Measurements from ENCODE around the gene S1PR4.
"Not testable (repeated sequence)": the region's sequence is repeated elsewhere in the genome, so short reads cannot be mapped to it uniquely, and the experiment has no call there.

Gene S1PR4

GRCh38 chr19:3161453-3161852, 17.1 kb upstream of the S1PR4 start:
- TF ChIP-seq ZNF274 (IDR thresholded peaks at IDR 0.05; ENCODE audit: low read depth, low read length) = no peak
- no peak overlapping the region for H3K4me3 ChIP-seq (ENCODE audit: low read length)

- H3K4me3 ChIP-seq (ENCODE audit: low read length) = no peak overlapping the region
- no peak for TF ChIP-seq ZNF274 (IDR thresholded peaks at IDR 0.05; ENCODE audit: low read depth, low read length)
These were observed 15.9 kb upstream of the S1PR4 start for GRCh38 chr19:3162418-3163229.

- TF ChIP-seq ZNF274 (IDR thresholded peaks at IDR 0.05; ENCODE audit: low read depth, low read length) = no peak
- no peak overlapping the region for H3K4me3 ChIP-seq (ENCODE audit: low read length)
These were observed 15.2 kb upstream of the S1PR4 start for GRCh38 chr19:3163230-3163886.

GRCh38 chr19:3163943-3164342, 14.6 kb upstream of the S1PR4 start:
- H3K4me3 ChIP-seq (ENCODE audit: low read length) = no peak overlapping the region
- no peak for TF ChIP-seq ZNF274 (IDR thresholded peaks at IDR 0.05; ENCODE audit: low read depth, low read length)

- TF ChIP-seq ZNF274 (IDR thresholded peaks at IDR 0.05; ENCODE audit: low read depth, low read length) = no peak
These were observed 10.9 kb upstream of the S1PR4 start for GRCh38 chr19:3167533-3168272.

GRCh38 chr19:3171894-3172672, 6.5 kb upstream of the S1PR4 start:
- no peak for TF ChIP-seq ZNF274 (IDR thresholded peaks at IDR 0.05; ENCODE audit: low read depth, low read length)
- no peak overlapping the region for H3K4me3 ChIP-seq (ENCODE audit: low read length)

More at GRCh38 chr19:3167533-3168272, 10.9 kb upstream of the S1PR4 start:
- no peak overlapping the region for H3K4me3 ChIP-seq (ENCODE audit: low read length)

GRCh38 chr19:3172673-3173000, 5.9 kb upstream of the S1PR4 start:
- not testable (repeated sequence) for H3K4me3 ChIP-seq (ENCODE audit: low read length)

- no peak for TF ChIP-seq ZNF274 (IDR thresholded peaks at IDR 0.05; ENCODE audit: low read depth, low read length)
- H3K4me3 ChIP-seq (ENCODE audit: low read length) = peak overlapping the region; percentile 5; the same call in 1 of the 2 replicates
These were observed 2.5 kb upstream of the S1PR4 start for GRCh38 chr19:3175781-3176714.

- no peak for TF ChIP-seq ZNF274 (IDR thresholded peaks at IDR 0.05; ENCODE audit: low read depth, low read length)
These were observed 1.7 kb upstream of the S1PR4 start for GRCh38 chr19:3176715-3177501.

GRCh38 chr19:3178973-3179738, 587 bp downstream of the S1PR4 start:
- H3K4me3 ChIP-seq (ENCODE audit: low read length) = peak overlapping the region; percentile 66; the same call in 1 of the 2 replicates
- TF ChIP-seq ZNF274 (IDR thresholded peaks at IDR 0.05; ENCODE audit: low read depth, low read length) = no peak

More at GRCh38 chr19:3176715-3177501, 1.7 kb upstream of the S1PR4 start:
- peak overlapping the region; percentile 5; the same call in 1 of the 2 replicates for H3K4me3 ChIP-seq (ENCODE audit: low read length)

- peak overlapping the region; percentile 66; the same call in 1 of the 2 replicates for H3K4me3 ChIP-seq (ENCODE audit: low read length)
- TF ChIP-seq ZNF274 (IDR thresholded peaks at IDR 0.05; ENCODE audit: low read depth, low read length) = no peak
These were observed 1.2 kb downstream of the S1PR4 start for GRCh38 chr19:3179739-3180293.

All from GM08714 (cell line).